Testis (tissue), 3 donors: ENCODE data around the gene KIAA0513. TPM values are rescaled to one million over a fixed set of nuclear protein-coding genes. Genes with fewer than 3 reads are reported as not detected.

Experiments used
- DNase-seq: peaks from one replicate; pipeline ENCODE4 v3.0.0-alpha.2; 2019
- H3K27ac ChIP-seq, 2 donors: fragments of 200-600 bp; sonication (generic); one replicate each; pipeline ENCODE4 v1.5.1; 2019
- H3K27me3 ChIP-seq: fragments of 200-600 bp; sonication (generic); one replicate; pipeline ENCODE4 v1.5.1; 2019
- H3K36me3 ChIP-seq: fragments of 200-600 bp; sonication (generic); one replicate; pipeline ENCODE4 v1.5.1; 2017; ENCODE audit warnings: low read depth; ENCODE audit errors: missing control alignments
- H3K4me1 ChIP-seq: fragments of 200-600 bp; sonication (generic); one replicate; pipeline ENCODE4 v1.5.1; 2019
- H3K4me3 ChIP-seq, 2 donors: fragments of 200-600 bp; sonication (generic); one replicate each; pipeline ENCODE4 v1.5.1; 2017 to 2019
- H3K9me3 ChIP-seq: fragments of 200-600 bp; sonication (generic); one replicate; pipeline ENCODE4 v1.5.1; 2017
- CTCF ChIP-seq, 3 experiments: fragments of 450-650 bp in 2 of 3; fragments of 200-600 bp in 1 of 3; sonication (generic) in 1 of 3; IDR thresholded peaks; one replicate each; pipeline ENCODE4 v1.5.1; 2016 to 2019; ENCODE audit warnings: antibody characterized with exemption in 3 of 3, mild to moderate bottlenecking in 2 of 3, moderate library complexity in 1 of 3
- POLR2A ChIP-seq: fragments of 450-650 bp; IDR thresholded peaks from one replicate; pipeline ENCODE4 v1.6.1; 2017; ENCODE audit warnings: antibody characterized with exemption, mild to moderate bottlenecking, moderate library complexity
- WGBS, 2 donors: methylation state at CpG; one replicate each; pipeline ENCODE4 v1.1.5; 2018; 5-methylcytosine and 5-hydroxymethylcytosine counted together
- intact Hi-C: fragments of 100-400 bp; cut with DNase I; formaldehyde crosslinking; loops from one replicate; pipeline ENCODE4 v1.15.1; 2023; ENCODE audit warnings: low total_unique reads
- polyA plus RNA-seq: library from polyadenylated mRNA; stranded (reverse); fragments of 350-450 nt; fragmentation: Illumina TruSeq; extraction: RNeasy Lipid Tissue Mini Kit (QIAGEN cat#74804); gene quantifications from one replicate; pipeline ENCODE4 v1.2.3, GENCODE V29; 2014; ENCODE audit warnings: low read depth, low replicate concordance; ENCODE audit not compliant: insufficient read depth
- total RNA-seq, 2 donors: library from RNA; depleted of rRNA; stranded (reverse); fragments of >200 nt; gene quantifications; one replicate each; pipeline ENCODE4 v1.2.3, GENCODE V29; 2016

KIAA0513 gene
- total and polyA plus RNA-seq, 3 donors from 2014 or later = 9.8 to 18.7 (median 18.4) TPM

GRCh38 chr16:85111184-85111583, 83.6 kb downstream of the KIAA0513 start:
- Histone ChIP-seq H3K27ac (no peak overlapping the region), H3K4me1 (no peaks in the 10 kb centered on the region), H3K27me3 (no peaks in the 10 kb centered on the region), H3K4me3 (no peak overlapping the region), H3K36me3 (no peaks in the 10 kb centered on the region), H3K9me3 (no peaks in the 10 kb centered on the region)
- WGBS, 2 donors = 94 to 99% methylated on average over 9 of the region's 9 CpGs
- no peak for TF ChIP-seq POLR2A
- no peak for TF ChIP-seq CTCF (IDR thresholded peaks at IDR 0.05)
- DNase-seq = no peak
- intact Hi-C loops = no loop called here

GRCh38 chr16:85112364-85112763, 84.8 kb downstream of the KIAA0513 start, which contains the start of gene CIBAR2:
TSS of gene CIBAR2 (minus strand) at chr16:85112472. CDS start at chr16:85112352, 120 bp downstream.
- DNase-seq = no peak
- intact Hi-C loops = no loop called here

GRCh38 chr16:85113168-85113733, 85.7 kb downstream of the KIAA0513 start:
- H3K27me3 ChIP-seq = no peaks in the 10 kb centered on the region
- H3K9me3 ChIP-seq = no peaks in the 10 kb centered on the region
- intact Hi-C loops = no loop called here
- no peak for TF ChIP-seq POLR2A
- TF ChIP-seq CTCF (IDR thresholded peaks at IDR 0.05) = no peak
- H3K27ac ChIP-seq = no peak overlapping the region
- H3K4me3 ChIP-seq = no peak overlapping the region
- H3K36me3 ChIP-seq = no peaks in the 10 kb centered on the region
- H3K4me1 ChIP-seq = no peaks in the 10 kb centered on the region
- no peak for DNase-seq
- 90 to 95% methylated on average over 14 of the region's 14 CpGs for WGBS, 2 donors

More at GRCh38 chr16:85112364-85112763, 84.8 kb downstream of the KIAA0513 start, which contains the start of gene CIBAR2:
- H3K36me3 ChIP-seq = no peaks in the 10 kb centered on the region
- no peaks in the 10 kb centered on the region for H3K9me3 ChIP-seq
- WGBS, 2 donors = 85 to 100% methylated on average over 2 to 6 of the region's 15 CpGs
- no peak within 1 kb of the TSS for H3K4me3 ChIP-seq
- H3K4me1 ChIP-seq = no peaks in the 10 kb centered on the region
- TF ChIP-seq POLR2A (no peak), CTCF (IDR thresholded peaks at IDR 0.05) (no peak)
- no peak within 1 kb of the TSS for H3K27ac ChIP-seq
- H3K27me3 ChIP-seq = no peaks in the 10 kb centered on the region

- H3K9me3 ChIP-seq = no peaks in the 10 kb centered on the region
- no peak for DNase-seq
- H3K4me1 ChIP-seq = no peaks in the 10 kb centered on the region
- H3K4me3 ChIP-seq = no peak overlapping the region
- H3K36me3 ChIP-seq = no peaks in the 10 kb centered on the region
- intact Hi-C loops = no loop called here
- TF ChIP-seq POLR2A (no peak), CTCF (IDR thresholded peaks at IDR 0.05) (no peak)
- H3K27me3 ChIP-seq = no peaks in the 10 kb centered on the region
- WGBS, 2 donors = 70% methylated on average over 14 of the region's 14 CpGs; no CpG with 5 or more reads in 1 of the 2 donors
- H3K27ac ChIP-seq = no peak overlapping the region
Observed at GRCh38 chr16:85113913-85114312, 86.3 kb downstream of the KIAA0513 start.
